OCI-M1 (cell line): ENCODE data around the gene ABHD15.

Source experiments
- DNase-seq: peaks from one replicate; lab custom pipeline; 2025; lab: John Stamatoyannopoulos, UW

The ABHD15 gene

DNA sequence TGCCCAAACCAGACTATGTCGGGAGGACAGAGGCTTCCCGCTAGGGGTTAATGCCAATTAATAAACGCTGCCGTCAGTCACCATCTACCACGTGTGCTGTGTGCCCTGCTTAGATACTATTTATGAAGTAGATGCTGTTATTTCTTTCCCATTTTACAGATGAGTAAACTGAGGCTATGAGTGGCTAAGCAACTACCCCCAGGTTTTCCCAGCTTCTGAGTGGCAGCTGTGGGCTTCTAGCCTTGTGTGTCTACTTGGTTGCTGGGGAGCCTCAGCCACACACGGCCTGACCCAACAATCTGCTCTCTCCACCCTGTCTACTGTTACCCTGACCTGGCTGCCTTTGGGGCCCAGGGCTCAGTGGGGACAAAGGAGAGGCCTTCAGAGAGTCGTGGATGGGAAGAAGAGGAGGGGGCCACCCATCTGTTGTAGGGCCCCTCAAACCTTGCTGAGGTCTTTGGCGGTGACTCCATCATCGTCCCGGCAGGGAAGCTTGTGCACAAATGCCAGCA, 15.5 kb upstream of the ABHD15 start:
- DNase-seq, result no peak

DNA sequence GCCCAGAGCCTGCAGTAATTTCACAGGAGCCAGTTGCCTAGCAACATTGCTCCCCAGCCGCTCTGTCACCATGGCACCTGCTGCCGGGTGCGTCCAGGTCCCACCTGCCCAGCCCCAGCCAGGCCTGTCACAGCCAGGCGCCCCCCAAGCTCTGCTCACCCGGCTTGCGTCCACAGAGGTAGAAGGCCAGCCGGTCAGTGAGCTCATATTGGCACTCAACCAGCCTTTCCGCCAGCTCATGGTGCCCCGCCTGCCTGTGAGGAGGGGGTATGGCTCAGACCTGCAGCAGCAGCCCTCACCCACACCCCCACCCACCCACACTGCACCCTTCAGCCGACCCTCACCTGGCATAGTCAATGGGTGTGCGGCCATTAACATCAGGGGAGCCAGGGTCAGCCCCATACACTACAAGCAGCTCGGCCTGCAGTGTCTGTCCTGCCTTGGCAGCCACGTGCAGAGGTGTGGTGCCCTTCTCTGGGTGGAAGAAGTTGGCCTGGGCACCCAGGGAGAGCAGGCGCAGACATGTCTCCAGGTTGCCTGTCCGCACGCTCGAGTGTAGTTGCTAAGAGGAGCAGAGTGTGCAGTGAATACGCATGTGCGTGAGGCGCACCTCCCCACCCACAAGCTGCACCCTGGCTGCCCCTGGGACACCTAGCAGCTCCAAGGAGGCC, 14.9 kb upstream of the ABHD15 start:
- DNase-seq, result no peak

DNA sequence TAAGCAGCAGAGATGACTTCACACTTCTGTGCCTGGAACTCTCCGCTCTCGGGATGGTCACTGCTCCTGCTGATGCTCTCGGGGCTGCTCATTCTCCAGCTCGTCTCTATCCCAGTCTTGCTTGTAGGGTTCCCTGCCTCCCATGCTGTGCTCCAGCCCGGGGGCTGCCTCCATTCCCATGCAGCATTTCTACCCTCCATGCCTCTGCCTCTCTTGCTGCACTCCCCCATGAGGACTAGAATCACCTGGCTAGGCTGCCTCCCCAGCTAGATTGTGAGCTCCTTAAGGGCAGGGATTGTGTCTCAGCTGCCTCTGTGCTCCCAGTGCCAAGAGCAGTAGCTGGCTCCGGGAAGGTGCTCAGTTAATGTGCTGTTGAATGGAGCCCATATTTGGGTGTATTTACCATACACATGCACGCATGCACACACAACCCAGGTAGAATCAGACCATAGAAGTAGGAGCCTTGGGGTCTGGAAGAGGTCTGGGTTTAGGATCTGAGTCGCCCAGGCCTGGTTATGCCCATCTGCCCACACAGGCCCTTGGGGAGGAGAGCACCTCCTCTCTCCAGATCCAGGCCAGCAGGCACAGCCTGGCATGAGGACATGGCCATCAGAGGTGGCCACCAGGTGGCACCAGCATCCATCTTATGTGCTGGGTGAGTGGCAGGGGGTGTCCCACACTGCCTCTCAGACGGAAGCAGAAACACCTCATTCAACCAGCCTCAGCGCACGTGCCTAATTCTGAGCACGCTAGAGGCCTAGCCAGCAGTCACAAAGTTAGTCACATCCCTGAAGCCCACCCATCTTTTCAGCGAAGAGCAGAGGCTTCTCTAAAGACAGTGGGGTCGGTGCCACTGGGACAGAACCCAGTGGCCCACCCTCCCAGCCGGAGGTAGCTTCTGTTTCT, 13.3 kb upstream of the ABHD15 start:
- peak; percentile 92 for DNase-seq

DNA sequence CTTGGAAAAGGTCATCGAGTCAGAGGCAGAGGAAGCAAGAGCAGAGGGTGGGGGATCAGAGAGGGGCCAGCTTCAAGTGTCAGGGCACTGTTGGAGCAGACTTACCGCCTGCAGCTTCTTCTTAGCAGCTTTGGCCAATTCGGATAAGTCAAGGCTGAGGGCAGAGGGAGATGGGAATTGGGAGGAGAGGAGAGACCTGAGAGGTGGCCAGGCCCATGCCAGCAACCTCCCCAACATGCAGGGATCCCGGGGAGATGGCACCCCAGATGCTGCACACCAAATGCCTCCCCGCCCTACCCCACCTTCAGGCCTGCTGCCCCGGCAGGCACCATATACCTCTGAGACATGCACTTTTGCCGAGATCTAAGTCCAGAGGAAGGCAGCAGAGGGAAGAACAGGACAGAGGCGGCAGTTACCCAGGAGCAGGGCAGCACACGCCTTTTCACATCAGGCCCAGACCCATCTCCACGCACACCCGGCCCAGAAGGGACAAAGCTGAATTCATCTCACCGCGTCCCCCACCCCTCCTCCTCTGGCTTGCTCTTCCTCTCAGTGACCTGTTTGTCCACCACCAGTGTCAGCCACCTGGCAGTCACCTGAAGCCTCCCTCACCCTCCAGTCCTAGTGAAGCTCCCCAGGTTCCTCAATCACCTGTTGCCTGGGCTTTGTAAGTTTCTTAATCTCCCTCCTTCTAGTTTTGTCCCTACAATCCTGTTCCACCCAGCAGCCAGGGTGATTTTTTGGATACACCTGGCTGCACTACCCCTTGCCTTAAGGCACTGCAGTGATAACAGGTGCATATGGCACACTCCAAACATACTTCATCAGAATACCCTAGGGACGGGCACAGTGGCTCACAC, 12.0 kb upstream of the ABHD15 start:
- DNase-seq, result no peak

DNA sequence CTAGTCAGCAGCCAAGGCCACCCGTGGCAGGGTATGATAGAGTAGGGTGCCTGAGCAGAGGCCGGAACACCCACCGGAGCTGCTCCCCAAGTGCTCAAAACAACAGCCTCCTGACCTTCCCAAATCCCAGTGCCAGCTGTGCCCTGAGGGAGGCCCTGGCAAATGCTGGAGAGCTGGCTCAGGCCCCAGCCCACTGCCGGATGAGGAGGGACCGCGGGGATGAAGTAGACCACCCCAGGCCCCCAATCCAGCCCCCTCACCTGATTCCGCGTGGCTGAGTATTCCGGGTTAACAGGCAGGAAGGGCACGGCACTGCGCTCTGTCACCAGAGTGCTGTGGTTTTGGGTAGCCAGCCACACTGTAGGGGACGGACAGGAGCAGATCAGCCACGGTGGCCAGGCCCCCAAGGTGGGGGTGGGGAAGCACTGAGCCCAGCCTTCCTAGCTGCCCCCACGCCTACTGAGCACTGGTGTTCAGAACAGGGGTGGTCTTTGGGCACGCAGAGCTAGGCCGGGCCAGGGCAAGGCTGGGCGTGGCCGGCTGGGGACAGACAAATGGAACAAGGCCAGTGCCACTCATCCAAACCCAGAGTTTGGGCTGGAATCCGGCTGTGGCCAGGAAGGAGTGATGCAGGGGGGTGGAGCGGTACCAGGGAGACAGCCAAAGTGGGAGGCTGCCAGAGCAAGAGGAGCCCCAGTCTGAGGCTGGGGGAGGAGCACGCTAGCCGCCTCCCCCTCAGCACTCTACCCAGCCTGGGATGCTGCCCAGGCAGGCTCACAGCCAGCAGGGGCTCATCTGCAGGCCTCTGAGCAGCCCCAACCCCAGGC, 10.8 kb upstream of the ABHD15 start:
- no peak for DNase-seq

DNA sequence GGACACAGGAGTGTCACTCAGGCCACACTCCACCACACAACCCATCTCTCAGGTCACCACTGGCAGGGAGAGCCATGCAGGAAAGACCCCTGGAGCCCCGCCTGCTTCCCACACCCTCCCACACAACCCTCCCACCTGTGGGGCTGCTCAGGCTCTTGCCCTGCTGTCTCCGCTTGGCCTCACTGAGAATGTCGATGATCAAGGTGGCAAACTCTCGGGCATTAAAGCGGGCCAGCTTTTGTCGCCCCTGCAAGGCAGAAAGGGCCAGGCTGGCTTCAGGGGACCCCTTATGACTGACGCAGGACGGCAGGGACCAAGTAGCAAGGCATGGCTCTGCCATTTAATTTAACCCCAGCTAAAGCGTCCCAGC, 10.1 kb upstream of the ABHD15 start:
- no peak for DNase-seq

DNA sequence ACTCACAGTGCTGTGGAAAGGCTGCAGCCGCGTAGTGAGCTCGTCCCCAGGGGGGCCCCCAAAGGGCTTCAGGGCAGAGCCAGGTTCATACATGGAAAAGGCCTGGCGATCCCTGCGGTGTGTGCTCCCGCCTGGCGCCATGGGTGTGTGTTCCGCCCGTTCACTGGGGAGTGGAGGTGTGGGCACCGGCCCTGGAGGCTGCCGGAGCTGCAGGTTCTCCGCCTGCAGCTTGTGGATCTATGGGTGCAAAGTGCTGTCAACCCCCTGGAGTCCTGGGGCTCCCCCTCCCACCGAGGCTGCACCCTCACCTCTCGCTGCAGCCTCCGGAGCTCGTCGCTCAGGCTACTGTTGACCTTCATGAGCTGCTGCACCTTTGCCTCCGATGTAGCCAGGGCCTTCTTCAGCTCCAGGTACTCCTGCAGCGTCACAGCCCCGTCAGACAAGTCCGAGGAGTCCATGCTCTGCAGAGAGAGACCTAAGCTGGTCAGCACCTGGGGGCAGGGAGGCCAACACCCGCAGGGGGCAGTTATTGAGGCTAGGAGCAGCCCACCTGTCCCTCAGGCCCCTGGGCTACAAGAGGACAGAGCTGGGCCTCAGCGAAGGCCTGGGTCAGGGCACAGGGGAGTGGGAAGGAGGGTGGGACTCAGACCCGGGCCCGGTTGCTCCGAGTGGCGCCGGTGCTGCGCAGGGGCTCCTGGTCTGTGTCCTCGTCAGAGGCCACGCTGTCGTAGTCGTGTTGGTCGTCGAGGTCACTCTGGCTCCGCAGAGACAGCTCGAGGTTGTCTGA, 9.6 kb upstream of the ABHD15 start:
- no peak for DNase-seq

DNA sequence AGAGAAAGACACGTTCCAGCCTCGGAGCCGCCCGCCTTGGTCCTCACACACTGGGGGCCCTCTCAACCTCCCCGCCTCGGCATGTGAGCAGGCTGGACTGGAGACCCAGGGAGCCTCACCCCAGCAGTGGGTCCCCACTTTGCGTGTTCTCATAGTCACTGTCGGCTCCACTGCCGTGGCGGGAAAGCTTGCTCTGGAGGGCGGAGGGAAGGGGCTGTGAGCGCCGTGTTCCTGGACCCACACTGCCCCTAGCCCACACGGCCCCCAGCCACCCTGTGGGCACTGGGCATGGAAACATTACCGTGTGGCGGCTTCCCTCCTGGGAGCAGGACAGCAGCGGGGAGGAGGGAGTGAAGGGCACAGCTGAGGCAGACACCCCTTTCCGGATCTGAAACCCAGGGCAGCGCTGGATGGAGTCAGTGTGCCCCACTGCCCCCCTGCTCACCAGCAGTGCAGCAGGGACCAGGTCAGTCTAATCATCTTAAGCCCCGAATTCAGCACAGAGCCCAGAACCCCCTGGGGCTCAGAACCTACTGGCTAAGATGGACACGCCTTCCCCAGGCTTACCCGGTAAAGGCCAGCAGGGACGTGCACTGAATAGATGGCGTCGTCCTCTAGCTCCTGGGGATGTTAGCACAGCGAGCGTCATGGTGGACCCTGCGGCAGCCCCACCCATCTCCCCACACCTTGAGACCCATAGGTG, 8.8 kb upstream of the ABHD15 start:
- no peak for DNase-seq

DNA sequence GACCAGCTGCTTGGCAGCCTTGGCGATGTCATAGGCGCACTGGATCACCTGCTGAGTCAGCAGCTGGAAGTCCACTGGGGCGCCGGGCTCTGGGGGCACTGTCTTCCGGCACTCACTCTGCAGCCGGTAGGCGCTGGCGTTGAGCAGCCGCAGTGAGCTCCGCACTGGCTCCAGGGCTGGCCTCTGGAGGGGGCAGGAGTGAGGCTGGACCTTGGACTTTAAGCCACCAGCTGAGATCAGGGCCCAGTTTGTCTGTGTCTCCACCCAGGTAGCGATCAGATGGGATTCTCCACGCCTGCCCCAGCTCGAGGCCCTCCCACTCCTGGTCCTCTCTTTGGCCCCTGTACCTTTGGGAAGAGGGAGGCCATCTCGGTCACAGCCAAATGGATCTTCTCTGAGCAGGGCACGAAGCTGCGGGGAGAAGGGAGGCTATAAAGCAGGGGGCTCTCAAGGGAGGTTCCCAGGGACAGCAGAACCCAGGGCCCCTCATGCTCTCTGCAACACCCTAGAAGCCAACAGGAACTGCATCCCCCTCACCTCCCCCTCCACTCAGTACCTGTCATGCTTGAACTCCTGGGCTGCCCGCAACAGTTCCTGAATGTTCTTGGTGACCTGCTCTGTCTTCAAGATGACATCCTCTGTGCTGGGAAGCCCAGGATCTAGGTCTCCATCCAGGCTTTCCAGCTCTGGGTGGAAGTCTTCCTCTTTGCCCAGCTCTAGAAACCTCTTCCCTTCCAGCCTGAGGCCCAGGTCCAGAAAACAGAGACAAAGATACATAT, 8.1 kb upstream of the ABHD15 start:
- no peak for DNase-seq

DNA sequence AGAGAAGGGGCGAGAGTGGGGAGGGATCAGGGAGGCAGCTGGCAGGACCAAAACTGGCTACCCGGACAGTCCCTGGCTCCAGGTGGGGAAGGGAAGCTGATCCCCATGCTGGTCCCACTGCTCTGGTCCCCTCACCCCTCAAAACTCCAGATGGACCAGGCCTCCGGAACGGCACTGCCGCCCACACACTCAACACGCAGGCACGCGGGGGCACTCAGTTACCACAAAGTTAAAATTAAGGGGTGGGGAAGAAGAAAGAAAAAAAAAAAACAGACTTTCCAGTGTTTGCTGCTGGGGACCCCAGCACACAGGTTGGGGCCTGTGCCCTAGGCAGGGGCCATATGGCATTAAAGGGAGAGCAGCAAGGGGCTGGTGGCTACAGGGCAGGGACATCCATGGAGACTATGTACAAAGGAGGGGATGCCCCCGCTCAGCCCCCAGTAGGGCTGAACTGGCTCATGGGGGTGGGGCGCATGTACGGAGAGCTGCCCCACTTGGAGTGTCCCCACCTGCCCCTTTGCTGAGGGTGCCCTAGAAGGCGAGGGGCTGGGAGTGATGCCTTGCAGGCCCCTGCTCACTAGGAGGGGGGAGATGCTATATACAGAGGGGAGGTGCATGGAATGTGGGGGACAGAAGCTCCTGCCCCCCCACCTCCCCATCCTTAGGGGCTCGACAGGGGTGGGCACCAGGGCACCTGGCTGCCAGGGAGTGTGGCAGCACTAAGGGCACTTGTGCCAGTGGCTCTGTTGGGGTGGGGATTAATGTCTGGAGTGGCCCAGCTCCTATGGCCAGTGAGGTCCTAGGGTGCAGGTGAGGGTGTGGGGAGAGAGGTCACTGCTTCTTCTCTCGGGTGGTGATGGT, 7.3 kb upstream of the ABHD15 start:
- DNase-seq, result no peak

DNA sequence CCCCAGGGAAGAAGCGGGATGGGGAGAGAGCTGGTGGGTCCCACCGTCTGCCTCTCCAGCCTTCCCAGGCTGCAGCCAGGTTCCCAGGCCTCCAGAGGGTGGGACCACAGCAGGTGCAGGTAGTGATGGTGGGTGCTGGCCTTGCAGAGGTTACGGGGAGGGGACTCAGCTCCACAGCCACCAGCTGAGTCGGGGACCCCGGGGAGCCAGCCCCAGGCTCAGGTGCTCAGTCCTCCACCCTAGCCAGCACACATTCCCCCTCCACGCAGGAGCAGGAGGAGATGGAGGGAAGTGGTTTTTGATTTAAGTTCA, 6.7 kb upstream of the ABHD15 start:
- no peak for DNase-seq

DNA sequence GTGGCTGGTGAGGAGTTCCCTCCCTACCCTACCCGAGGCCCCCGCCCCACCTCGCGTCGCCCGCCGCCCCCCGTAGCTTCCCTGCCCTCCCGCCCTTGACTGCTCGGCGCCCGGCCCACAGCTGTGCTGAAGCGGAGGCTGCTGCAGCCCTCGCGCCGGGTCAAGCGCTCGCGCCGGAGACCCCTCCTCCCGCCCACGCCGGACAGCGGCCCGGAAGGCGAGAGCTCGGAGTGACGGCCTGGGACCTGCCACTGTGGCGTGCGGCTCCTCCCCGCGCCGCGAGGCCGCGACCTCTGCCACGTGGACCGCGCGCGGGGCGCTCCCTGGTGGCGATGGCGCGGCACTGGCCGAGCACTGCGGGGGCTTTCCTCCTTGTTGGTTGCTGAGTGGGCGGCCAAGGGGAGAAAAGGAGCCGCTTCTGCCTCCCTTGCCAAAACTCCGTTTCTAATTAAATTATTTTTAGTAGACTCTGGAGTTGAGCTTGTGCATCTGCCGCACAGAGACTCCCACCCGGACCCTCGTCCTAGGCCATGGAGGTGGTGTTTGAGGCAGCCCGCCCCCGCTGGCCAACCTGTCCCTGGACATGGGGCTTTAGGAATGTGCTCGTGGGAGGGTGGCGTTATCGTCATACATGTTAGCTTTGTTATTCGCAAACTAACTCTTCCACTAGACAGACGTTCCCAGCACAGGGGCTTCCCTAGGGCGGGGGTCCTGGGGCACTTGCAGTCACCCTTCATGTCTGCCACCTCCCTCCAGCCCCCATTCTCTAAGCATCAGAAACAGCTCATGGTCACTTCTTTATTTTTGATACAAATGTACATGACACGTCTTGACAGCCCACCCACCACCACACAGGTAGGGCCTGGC, 6.1 kb upstream of the ABHD15 start:
- DNase-seq, result no peak

DNA sequence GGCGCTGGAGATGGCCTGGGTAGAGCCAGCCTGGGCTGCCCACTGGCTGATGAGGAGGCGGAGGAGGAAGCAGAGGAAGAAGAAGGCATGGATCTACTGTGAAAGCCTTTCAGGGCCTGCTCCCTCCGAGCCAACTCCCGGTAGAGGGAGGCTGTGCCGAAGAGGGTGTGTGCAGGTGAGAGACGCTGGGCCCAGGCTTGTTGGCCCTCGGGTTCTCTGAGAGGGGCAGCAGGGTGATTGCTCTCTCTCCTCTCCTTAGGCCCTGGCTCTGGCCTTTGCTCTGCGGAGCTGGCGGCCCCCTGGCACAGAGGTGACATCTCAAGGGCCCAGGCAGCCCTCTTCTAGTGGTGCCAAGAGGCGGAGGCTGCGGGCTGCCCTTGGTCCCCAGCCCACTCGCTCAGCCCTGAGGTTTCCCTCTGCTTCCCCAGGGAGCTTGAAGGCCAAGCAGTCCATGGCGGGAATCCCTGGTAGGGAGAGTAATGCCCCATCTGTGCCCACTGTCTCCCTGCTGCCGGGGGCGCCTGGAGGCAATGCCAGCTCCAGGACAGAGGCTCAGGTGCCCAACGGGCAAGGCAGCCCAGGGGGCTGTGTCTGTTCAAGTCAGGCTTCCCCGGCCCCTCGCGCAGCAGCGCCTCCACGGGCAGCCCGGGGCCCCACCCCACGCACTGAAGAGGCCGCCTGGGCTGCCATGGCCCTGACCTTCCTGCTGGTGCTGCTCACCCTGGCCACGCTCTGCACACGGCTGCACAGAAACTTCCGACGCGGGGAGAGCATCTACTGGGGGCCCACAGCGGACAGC, 5.2 kb upstream of the ABHD15 start:
- no peak for DNase-seq

DNA sequence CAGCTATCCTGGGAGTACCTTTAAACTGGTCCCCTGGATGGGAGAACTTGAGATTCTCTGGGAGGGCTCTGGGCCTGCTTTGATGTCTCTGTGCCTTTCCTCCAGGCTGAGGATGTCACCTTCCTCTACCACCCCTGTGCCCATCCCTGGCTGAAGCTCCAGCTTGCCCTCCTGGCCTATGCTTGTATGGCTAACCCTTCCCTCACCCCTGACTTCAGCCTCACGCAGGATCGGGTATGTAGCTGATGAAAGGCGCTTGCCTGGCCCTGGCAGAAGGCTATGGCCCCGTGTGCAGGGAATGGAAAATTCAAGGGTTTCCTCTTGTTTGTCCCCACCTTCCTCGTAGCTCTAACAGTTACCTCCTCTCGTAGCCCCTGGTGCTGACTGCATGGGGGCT, 4.6 kb upstream of the ABHD15 start:
- no peak for DNase-seq

DNA sequence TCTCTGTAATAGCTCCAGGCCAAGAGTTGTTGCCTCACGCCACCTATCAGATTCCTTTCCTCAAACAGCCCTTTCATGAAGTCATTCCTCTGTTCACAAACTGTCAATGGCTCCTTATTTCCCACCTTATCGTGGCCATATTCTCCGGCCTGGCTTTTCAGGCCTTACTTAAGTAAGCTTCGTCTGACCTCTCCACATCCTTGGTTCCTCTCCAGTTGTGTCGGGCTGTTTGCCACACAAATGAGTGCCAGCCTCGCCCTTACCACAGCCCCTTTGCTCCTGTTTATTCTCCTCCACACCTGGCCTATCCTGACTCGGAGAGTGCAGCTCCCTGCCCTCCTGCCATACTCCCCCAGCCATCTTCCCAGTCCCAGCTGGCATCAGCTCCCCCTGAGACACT, 3.7 kb upstream of the ABHD15 start:
- DNase-seq, result no peak

DNA sequence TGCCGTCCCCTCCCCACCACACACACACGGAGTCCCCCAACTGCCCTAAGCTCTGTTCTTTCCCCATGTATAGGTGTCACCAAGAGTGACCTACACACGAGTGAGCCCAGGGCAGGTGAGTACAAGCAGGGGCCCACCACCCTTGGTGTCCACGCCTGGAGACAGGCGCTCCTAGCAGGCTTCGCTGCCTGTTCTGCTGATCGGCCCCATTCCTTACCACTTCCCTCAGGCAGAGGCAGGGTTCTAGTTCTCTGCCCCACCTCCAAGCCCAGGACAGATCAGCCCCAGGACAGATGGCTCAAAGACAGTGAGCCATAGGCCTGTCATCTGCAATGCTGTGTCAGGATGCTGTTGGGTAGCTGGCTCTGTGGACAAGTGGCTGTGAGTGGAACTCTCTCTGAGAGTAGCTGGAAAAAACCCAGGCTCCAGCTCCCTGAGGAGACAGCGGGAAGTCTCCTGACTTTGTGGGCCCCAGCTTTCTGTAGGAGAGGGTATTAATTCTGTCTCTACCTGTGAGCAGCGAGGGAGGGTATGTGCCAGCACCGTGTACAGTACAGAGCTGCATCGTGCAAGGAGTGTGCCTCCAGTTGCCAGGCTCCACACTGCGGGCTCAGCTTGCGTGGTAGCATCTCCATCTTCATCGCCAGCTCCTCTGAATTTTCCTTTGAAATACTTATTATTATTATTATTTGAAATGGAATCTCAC, 2.6 kb upstream of the ABHD15 start:
- no peak for DNase-seq
